Hypothalamus (tissue), 51 donors: Measurements from ENCODE around the gene PRICKLE2.
A peak's percentile ranks its signal among the peaks of the same experiment; 100 is the strongest.

Experiments used
- DNase-seq, 51 donors: peaks; one replicate each; lab custom pipeline; 2025; lab: John Stamatoyannopoulos, UW

PRICKLE2 gene

GRCh38 chr3:64055076-64055475 is 170.2 kb downstream of the PRICKLE2 start:
- no peak for DNase-seq

GRCh38 chr3:64054488-64054887 is 170.8 kb downstream of the PRICKLE2 start:
- DNase-seq, result no peak

GRCh38 chr3:64053581-64053980 is 171.7 kb downstream of the PRICKLE2 start:
- DNase-seq, result peak in 2 of 51 donors; percentile 22 to 45

GRCh38 chr3:64053117-64053516 is 172.1 kb downstream of the PRICKLE2 start:
- no peak for DNase-seq

- DNase-seq, result no peak
These were observed 175.4 kb downstream of the PRICKLE2 start for GRCh38 chr3:64049832-64050231.

GRCh38 chr3:64049136-64049535 is 176.1 kb downstream of the PRICKLE2 start:
- DNase-seq, result no peak

- DNase-seq, result no peak
These were observed 176.6 kb downstream of the PRICKLE2 start for GRCh38 chr3:64048631-64049061.

- DNase-seq, result peak in 3 of 51 donors; percentile 3 to 5 (median 3)
These were observed 177.5 kb downstream of the PRICKLE2 start for GRCh38 chr3:64047787-64048186.

GRCh38 chr3:64046996-64047594 is 178.2 kb downstream of the PRICKLE2 start:
- DNase-seq, result no peak

GRCh38 chr3:64046592-64046991 is 178.7 kb downstream of the PRICKLE2 start:
- no peak for DNase-seq

GRCh38 chr3:64042952-64043351 is 182.3 kb downstream of the PRICKLE2 start:
- DNase-seq, result no peak
